HAP-1 (cell line): ENCODE data around the gene NFIC.
"Not testable (repeated sequence)": the region's sequence is repeated elsewhere in the genome, so short reads cannot be mapped to it uniquely, and the experiment has no call there.

Experiments used
- DNase-seq, 2 experiments: peaks; one replicate each; pipeline ENCODE4 v3.0.0-alpha.2; 2016 to 2020; ENCODE audit warnings: low spot score in 2 of 2
- H3K27me3 ChIP-seq: fragments of 250-450 bp; sonication (Bioruptor Pico); 2 replicates; pipeline ENCODE4 v1.5.1; 2020; ENCODE audit warnings: low read depth, mild to moderate bottlenecking, moderate library complexity
- H3K36me3 ChIP-seq: fragments of 250-450 bp; sonication (Bioruptor Pico); replicated peaks from 2 replicates; pipeline ENCODE4 v1.5.1; 2020; ENCODE audit warnings: mild to moderate bottlenecking
- H3K4me1 ChIP-seq: fragments of 250-450 bp; sonication (Bioruptor Pico); 2 replicates; pipeline ENCODE4 v1.5.1; 2020; ENCODE audit warnings: mild to moderate bottlenecking
- H3K4me3 ChIP-seq: fragments of 250-450 bp; sonication (Bioruptor Pico); 2 replicates; pipeline ENCODE4 v1.5.1; 2020; ENCODE audit warnings: mild to moderate bottlenecking, moderate library complexity
- H3K9me3 ChIP-seq: fragments of 250-450 bp; sonication (Bioruptor Pico); 2 replicates; pipeline ENCODE4 v1.5.1; 2020; ENCODE audit warnings: mild to moderate bottlenecking, moderate library complexity
- in situ Hi-C: fragments of 300-500 bp; cut with MboI; formaldehyde crosslinking; loops from 3 replicates; pipeline ENCODE4 v1.14.3; 2020; ENCODE audit warnings: low sequenced_read_pairs, inconsistent platforms, mixed read lengths

Gene NFIC

DNA sequence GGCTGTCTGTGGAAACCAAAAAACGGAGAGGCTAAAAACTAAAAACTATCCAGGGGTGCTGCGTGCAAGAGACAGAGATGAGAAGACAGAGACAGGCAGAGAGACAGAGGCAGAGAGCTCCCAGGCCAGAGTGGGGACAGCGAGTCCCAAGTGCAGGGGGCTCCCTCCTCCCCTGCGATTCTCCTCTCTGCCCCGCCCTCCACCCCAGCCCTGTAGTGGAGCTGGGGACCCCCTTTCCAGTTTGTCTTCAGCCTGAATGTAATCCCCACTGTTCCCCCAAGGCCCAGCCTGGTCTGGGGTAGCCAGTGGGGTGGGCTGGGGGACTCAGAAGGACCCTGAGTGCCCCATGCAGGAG is 2.0 kb downstream of the NFIC start:
- no peaks in the 10 kb centered on the region for H3K27me3 ChIP-seq
- peak overlapping the region; percentile 66 for H3K4me3 ChIP-seq
- peaks cover 28% of the 10 kb centered on the region for H3K4me1 ChIP-seq
- H3K9me3 ChIP-seq, result no peaks in the 10 kb centered on the region
- in situ Hi-C loops, result no loop called here
- H3K36me3 ChIP-seq, result no peaks in the 10 kb centered on the region; the same call in none of the 2 replicates
- no peak for DNase-seq

GRCh38 chr19:3368848-3369336 is 2.5 kb downstream of the NFIC start:
- no peaks in the 10 kb centered on the region; the same call in none of the 2 replicates for H3K36me3 ChIP-seq
- H3K4me3 ChIP-seq, result no peak overlapping the region; the same call in 1 of the 2 replicates
- in situ Hi-C loops, result no loop called here
- H3K4me1 ChIP-seq, result peaks cover 28% of the 10 kb centered on the region
- no peaks in the 10 kb centered on the region for H3K9me3 ChIP-seq
- H3K27me3 ChIP-seq, result no peaks in the 10 kb centered on the region
- no peak for DNase-seq

- no peak for DNase-seq
- H3K27me3 ChIP-seq, result no peaks in the 10 kb centered on the region
- no peaks in the 10 kb centered on the region for H3K9me3 ChIP-seq
- H3K4me1 ChIP-seq, result peaks cover 28% of the 10 kb centered on the region
- in situ Hi-C loops, result no loop called here
- no peaks in the 10 kb centered on the region; the same call in none of the 2 replicates for H3K36me3 ChIP-seq
- no peak overlapping the region for H3K4me3 ChIP-seq
Observed at GRCh38 chr19:3369337-3370213, 3.2 kb downstream of the NFIC start.

DNA sequence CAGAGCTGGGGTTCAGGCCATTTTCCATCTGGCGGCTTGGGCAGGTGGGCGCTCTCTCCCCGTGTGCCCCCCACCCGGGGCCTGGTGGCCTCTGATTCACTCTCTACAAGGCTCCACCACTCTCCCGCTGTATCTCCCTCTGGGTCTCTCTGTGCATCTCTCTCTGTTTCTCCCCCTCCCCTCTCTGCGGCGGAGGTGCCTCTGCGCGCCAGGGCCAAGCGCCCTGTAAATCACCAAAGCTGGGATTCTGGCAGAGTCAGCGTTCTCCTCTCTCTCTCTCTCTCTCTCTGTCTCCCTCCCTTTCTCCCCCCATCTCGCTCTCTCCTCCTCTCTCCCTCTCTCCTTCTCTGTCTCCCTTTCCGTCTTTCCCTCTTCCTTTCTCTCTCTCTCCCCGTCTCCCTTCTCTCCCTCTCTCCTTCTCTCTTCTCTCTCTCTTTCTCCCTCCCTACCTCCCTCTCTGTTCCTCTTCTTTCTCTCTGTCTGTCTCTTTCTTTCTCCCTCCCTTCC is 3.9 kb downstream of the NFIC start:
- Histone ChIP-seq H3K4me3 (no peak overlapping the region), H3K27me3 (no peaks in the 10 kb centered on the region), H3K4me1 (peaks cover 25% of the 10 kb centered on the region), H3K9me3 (no peaks in the 10 kb centered on the region), H3K36me3 (no peaks in the 10 kb centered on the region; the same call in none of the 2 replicates)
- DNase-seq, result no peak
- in situ Hi-C loops, result no loop called here

DNA sequence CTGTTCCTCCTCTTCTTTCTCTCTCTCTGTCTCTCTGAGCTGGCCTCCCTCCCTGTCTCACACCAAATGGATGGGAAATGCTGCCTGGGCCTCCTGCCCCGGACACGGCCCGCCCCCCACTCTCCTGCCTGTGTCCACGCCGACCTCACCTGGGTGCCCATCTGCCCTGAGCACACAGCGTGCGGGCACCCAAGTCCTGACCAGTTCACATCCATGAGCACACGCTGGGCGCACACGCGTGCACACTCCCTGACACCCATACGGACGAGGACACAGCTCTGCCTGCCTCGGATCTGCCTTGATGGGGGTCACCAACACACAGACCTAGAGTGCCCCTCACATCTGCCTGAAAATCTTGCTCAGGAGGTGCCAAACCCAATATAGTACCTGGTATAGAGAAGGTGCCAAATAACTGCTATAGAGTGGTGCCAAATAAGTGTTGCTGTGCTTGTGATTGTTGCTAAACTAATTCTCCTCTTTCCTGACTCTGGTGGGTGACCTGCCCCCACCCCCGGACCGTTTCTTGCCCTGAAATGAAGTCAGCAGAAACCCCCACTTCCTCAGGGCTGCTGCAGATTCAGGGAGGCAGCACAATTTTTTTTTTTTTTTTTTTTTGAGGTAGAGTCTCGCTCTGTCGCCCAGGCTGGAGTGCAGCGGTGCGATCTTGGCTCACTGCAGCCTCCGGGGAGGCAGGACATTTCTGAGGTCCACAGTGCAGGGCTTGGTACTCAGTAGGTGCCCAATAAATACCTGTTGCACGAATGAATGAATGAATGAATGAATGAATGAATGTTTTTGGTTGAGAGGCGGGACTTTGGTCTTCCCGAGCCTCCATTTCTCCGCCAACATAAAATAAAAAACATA is 4.6 kb downstream of the NFIC start:
- Histone ChIP-seq H3K9me3 (no peaks in the 10 kb centered on the region), H3K27me3 (no peaks in the 10 kb centered on the region), H3K4me3 (no peak overlapping the region), H3K36me3 (no peaks in the 10 kb centered on the region; the same call in none of the 2 replicates), H3K4me1 (peaks cover 19% of the 10 kb centered on the region)
- no peak for DNase-seq
- in situ Hi-C loops, result no loop called here

- Histone ChIP-seq H3K9me3 (no peaks in the 10 kb centered on the region), H3K4me3 (no peak overlapping the region), H3K4me1 (peaks cover 19% of the 10 kb centered on the region), H3K36me3 (no peaks in the 10 kb centered on the region; the same call in none of the 2 replicates), H3K27me3 (no peaks in the 10 kb centered on the region)
- in situ Hi-C loops, result no loop called here
- DNase-seq, result no peak
Observed at GRCh38 chr19:3372413-3372812, 6.0 kb downstream of the NFIC start.

DNA sequence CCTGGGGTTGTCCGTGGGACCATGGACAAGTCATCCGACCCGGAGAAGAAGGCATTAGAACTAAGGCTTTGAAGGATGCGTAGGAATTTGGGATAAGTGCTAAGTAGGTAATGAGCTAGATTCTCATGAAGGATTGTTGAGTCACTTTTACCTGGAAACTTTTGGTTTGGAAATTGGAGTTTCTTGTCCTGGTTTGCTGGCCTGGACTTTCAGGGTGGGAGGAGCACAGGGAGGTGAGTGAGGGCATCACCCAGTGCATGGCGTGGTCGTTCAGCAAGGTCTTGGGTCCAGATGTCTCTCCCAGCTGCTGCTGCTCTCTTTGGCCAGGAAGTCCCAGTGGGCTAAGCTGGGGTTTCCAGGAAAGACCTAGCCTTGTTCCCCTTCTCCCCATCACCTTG is 7.6 kb downstream of the NFIC start:
- Histone ChIP-seq H3K4me3 (no peak overlapping the region), H3K4me1 (peaks cover 4% of the 10 kb centered on the region; the same call in 1 of the 2 replicates), H3K27me3 (no peaks in the 10 kb centered on the region), H3K9me3 (no peaks in the 10 kb centered on the region), H3K36me3 (peaks cover 3% of the 10 kb centered on the region)
- in situ Hi-C loops, result no loop called here
- no peak for DNase-seq

GRCh38 chr19:3374369-3375112 is 8.2 kb downstream of the NFIC start:
- no peak for DNase-seq
- Histone ChIP-seq H3K36me3 (peaks cover 3% of the 10 kb centered on the region), H3K27me3 (no peaks in the 10 kb centered on the region), H3K4me1 (no peaks in the 10 kb centered on the region), H3K4me3 (no peak overlapping the region), H3K9me3 (no peaks in the 10 kb centered on the region)
- in situ Hi-C loops, result no loop called here

DNA sequence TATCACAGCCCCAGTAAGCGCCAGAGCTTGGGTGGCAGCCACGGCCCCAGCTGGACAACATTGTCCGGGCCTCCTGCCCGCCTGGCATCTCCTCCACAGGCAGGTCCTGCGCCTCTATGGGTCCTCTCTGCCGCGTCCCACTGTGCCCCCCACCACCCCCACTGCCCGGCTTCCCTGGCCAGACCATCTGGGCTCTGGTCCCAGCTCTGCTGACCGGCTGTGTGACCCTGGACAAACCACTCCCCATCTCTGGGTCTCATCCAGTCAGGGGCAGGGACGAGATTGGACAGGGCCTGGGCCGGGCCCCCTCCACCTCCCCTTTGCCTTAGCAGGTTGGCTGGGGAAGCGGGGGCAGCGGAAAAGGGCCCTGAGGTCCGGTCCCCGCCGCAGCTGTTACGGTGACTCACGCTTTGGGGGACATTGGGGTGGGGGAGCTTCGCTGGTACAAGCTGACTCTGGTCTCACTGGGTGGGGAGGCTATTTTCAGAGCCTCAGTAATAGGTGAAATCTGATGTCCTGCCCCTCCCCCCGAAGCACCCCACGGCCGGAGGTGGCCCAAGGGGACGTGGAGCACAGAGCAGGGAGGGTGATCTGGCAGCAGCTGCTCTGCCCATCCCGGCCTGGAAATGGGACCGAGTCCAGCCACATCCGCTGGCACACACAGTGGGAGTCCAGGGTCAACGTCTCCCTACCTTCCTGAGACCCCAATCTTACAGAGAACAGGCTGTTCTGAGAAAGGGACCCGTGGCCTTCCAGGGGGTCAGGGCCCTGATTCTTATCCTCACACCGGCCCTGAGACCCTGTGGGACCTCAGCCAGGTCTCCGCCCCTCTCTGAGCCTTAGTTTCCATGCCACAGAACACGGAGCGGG is 9.1 kb downstream of the NFIC start:
- no peaks in the 10 kb centered on the region for H3K27me3 ChIP-seq
- H3K4me1 ChIP-seq, result no peaks in the 10 kb centered on the region
- no peak overlapping the region for H3K4me3 ChIP-seq
- DNase-seq, result no peak
- no peaks in the 10 kb centered on the region for H3K9me3 ChIP-seq
- peaks cover 3% of the 10 kb centered on the region for H3K36me3 ChIP-seq
- in situ Hi-C loops, result no loop called here

DNA sequence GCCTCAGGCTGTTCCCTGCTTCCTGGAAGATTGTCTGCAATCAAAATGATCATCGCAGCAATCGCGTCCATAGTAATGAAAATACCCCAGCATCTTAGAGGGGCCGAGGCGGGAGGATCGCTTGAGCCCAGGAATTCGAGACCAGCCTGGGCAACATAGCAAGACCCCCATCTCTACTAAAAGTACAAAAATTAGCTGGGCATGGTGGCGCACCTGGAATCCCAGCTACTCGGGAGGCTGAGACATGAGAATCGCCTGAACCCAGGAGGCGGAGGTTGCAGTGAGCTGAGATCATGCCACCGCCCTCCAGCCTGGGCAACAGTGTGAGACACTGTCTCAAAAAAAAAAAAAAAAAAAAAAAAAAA is 9.7 kb downstream of the NFIC start:
- H3K27me3 ChIP-seq, H3K9me3 ChIP-seq, H3K36me3 ChIP-seq, H3K4me3 ChIP-seq, H3K4me1 ChIP-seq, in situ Hi-C loops, DNase-seq: not testable (repeated sequence)

DNA sequence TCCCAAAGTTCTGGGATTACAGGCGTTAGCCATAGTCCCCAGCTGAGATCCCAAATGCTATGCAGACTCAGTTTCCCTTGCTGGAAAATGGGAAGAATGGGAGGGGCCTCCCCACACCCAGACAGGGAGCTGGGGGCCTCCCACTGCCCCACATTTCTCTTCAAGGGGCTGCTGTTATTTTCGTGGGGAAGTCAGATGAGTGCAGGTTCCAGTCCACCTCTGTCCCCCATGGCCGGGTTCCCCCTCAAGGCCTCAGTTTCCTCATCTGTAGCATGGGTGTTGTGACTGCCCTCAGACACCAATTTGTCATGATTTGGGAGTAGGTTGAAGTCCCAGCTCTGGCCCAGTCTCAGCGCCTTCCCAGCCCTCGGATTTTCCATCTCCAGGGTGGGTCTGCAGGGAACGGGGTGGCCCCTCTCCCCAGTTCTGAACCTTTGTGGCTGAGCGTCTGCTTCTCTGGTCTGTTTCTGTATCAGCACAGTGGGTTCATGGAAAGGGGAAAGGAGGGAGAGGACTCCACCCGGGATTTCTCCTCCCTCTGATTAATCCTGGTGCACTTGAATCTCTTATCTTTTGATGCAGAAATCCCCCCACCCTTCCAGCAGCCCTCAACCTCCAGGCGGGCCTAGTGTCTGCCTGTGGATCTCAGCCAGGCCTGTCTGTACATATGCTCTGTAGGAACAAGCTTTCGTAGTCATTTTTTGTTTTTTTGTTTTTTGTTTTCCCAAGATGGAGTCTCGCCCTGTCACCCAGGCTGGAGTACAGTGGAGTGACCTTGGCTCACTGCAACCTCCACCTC is 12.2 kb downstream of the NFIC start:
- in situ Hi-C loops, result no loop called here
- Histone ChIP-seq H3K27me3 (no peaks in the 10 kb centered on the region), H3K9me3 (no peaks in the 10 kb centered on the region), H3K36me3 (peaks cover 27% of the 10 kb centered on the region), H3K4me1 (no peaks in the 10 kb centered on the region), H3K4me3 (no peak overlapping the region)
- no peak for DNase-seq

DNA sequence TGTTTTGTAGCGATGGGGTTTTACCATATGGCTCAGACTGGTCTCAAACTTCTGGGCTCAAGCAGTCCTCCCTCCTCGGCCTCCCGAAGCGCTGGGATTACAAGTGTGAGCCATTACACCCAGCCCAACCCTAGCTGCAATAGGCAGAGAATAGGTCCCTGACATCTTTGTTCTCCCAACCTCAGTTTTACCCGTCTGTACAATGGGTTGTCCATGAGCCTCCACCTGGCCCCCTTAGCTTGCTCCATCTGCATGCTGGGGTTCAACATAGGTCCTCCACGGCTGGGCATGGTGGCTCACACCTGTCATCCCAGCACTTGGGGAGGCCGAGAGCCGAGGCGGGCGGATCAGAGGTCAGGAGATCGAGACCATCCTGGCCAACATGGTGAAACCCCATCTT is 14.4 kb downstream of the NFIC start:
- DNase-seq, result no peak

More for the DNA sequence above, 14.4 kb downstream of the NFIC start:
- Histone ChIP-seq H3K9me3 (no peaks in the 10 kb centered on the region), H3K4me1 (no peaks in the 10 kb centered on the region), H3K4me3 (no peak overlapping the region), H3K27me3 (no peaks in the 10 kb centered on the region), H3K36me3 (peaks cover 29% of the 10 kb centered on the region)
- in situ Hi-C loops, result no loop called here
